Measurements from ENCODE around the gene BLOC1S5. TPM values are rescaled to one million over a fixed set of nuclear protein-coding genes. Genes with fewer than 3 reads are reported as not detected.

Gene BLOC1S5
- total and polyA plus RNA-seq, 2 donors (not counting 3 experiments of a cell fraction or from before 2014, with no cell fraction given): 3.9 to 19.1 TPM

- no TSS peak for BruUV-seq (replicated peaks)
- intact Hi-C loops (cut with micrococcal nuclease) (no loop called here), dilution Hi-C loops (cut with MboI; ENCODE audit: extremely low pct_ligation_motif_present, low sequenced_read_pairs) (no loop called here)
- H3K79me2 ChIP-seq (ENCODE audit: control insufficient read depth, insufficient read depth, low read length): no peaks in the 10 kb centered on the region
- H3K4me1 ChIP-seq (ENCODE audit: control insufficient read depth, extremely low read depth, insufficient read depth, low read length): no peaks in the 10 kb centered on the region
- no peaks in the 10 kb centered on the region for H3K9me3 ChIP-seq (replicated peaks; ENCODE audit: control insufficient read depth, insufficient read depth, low read length)
- ChIA-PET CTCF (interaction anchor here (1.2 to 1.4 kb wide), 2 partner anchors 15 to 58 kb away, joined by 3 read pairs; no protein-coding TSS in a partner anchor), POLR2A (no interaction called here)
- H3K4me3 ChIP-seq (replicated peaks in 1 of 3; ENCODE audit: insufficient read depth in 1 of 3, low read depth in 1 of 3, low read length in 3 of 3): no peak overlapping the region
- DNase-seq (ENCODE audit: low read depth, low spot score) (no peak), FAIRE-seq (no peak)
- no peak overlapping the region for H3K27ac ChIP-seq (ENCODE audit: insufficient read depth, low read depth, low read length)
- H4K20me1 ChIP-seq (replicated peaks; ENCODE audit: control insufficient read depth, extremely low read depth, insufficient read depth, low read length): no peaks in the 10 kb centered on the region
- no peak overlapping the region for H3K4me2 ChIP-seq (ENCODE audit: insufficient read depth, low read length)
- no peaks in the 10 kb centered on the region for H3K36me3 ChIP-seq (ENCODE audit: control insufficient read depth in 2 of 2, extremely low read depth in 1 of 2, insufficient read depth in 2 of 2, low read length in 2 of 2)
- no peaks in the 10 kb centered on the region for H3K27me3 ChIP-seq (ENCODE audit: control insufficient read depth in 2 of 2, insufficient read depth in 2 of 2, low read length in 2 of 2)
- no peak overlapping the region for H3K9ac ChIP-seq (replicated peaks; ENCODE audit: extremely low read depth, insufficient read depth, low read length)
- TF ChIP-seq POLR2AphosphoS5 (IDR thresholded peaks at IDR 0.05; ENCODE audit: insufficient read depth, low read depth, low read length) (no peak), MYC (IDR thresholded peaks at IDR 0.05; ENCODE audit: low read depth, low read length) (no peak), FOS (IDR thresholded peaks at IDR 0.05; ENCODE audit: borderline replicate concordance, insufficient read depth, low read length) (no peak), JUN (IDR thresholded peaks at IDR 0.05; ENCODE audit: borderline replicate concordance, insufficient read depth, insufficient read length, low read depth) (no peak), MAX (IDR thresholded peaks at IDR 0.05; ENCODE audit: insufficient read depth, insufficient read length) (no peak), POLR2A (IDR thresholded peaks at IDR 0.05; ENCODE audit: low read depth, low read length) (no peak)
- no peak overlapping the region for H2AFZ ChIP-seq (ENCODE audit: low read depth, low read length)
- no peaks in the 10 kb centered on the region for H3K9me1 ChIP-seq (replicated peaks; ENCODE audit: control insufficient read depth, extremely low read depth, insufficient read depth, low read length)
These were observed 9.6 kb upstream of the BLOC1S5 start for GRCh38 chr6:8073758-8074157.

- no peak for DNase-seq (ENCODE audit: low read depth, low spot score)
- no peaks in the 10 kb centered on the region for H3K9me1 ChIP-seq (replicated peaks; ENCODE audit: control insufficient read depth, extremely low read depth, insufficient read depth, low read length)
- no peaks in the 10 kb centered on the region for H3K79me2 ChIP-seq (ENCODE audit: control insufficient read depth, insufficient read depth, low read length)
- no peak overlapping the region for H2AFZ ChIP-seq (ENCODE audit: low read depth, low read length)
- no peak overlapping the region for H3K9ac ChIP-seq (replicated peaks; ENCODE audit: extremely low read depth, insufficient read depth, low read length)
- TF ChIP-seq POLR2A (IDR thresholded peaks at IDR 0.05; ENCODE audit: low read depth, low read length) (no peak), POLR2AphosphoS5 (IDR thresholded peaks at IDR 0.05; ENCODE audit: insufficient read depth, low read depth, low read length) (no peak), CTCF (IDR thresholded peaks at IDR 0.05; ENCODE audit: extremely low read depth in 1 of 2, insufficient read depth in 1 of 2, low read depth in 1 of 2, low read length in 2 of 2) (no peak), MYC (IDR thresholded peaks at IDR 0.05; ENCODE audit: low read depth, low read length) (no peak), FOS (IDR thresholded peaks at IDR 0.05; ENCODE audit: borderline replicate concordance, insufficient read depth, low read length) (no peak), JUN (IDR thresholded peaks at IDR 0.05; ENCODE audit: borderline replicate concordance, insufficient read depth, insufficient read length, low read depth) (no peak), EZH2 (IDR thresholded peaks at IDR 0.05; ENCODE audit: borderline replicate concordance, low read depth, low read length, severe bottlenecking) (no peak), GATA2 (IDR thresholded peaks at IDR 0.05; ENCODE audit: insufficient read depth, insufficient read length, low read depth, low read length) (no peak), MAX (IDR thresholded peaks at IDR 0.05; ENCODE audit: insufficient read depth, insufficient read length) (no peak)
- H3K4me1 ChIP-seq (ENCODE audit: control insufficient read depth, extremely low read depth, insufficient read depth, low read length): no peaks in the 10 kb centered on the region
- H3K36me3 ChIP-seq (ENCODE audit: control insufficient read depth in 2 of 2, extremely low read depth in 1 of 2, insufficient read depth in 2 of 2, low read length in 2 of 2): no peaks in the 10 kb centered on the region
- ChIA-PET CTCF (interaction anchor here (3.3 kb wide), 1 partner anchor 148 kb away, joined by 17 read pairs; no protein-coding TSS in a partner anchor), POLR2A (no interaction called here)
- dilution Hi-C loops (cut with MboI; ENCODE audit: extremely low pct_ligation_motif_present, low sequenced_read_pairs): no loop called here
- no peak overlapping the region for H3K27ac ChIP-seq (ENCODE audit: insufficient read depth, low read depth, low read length)
- intact Hi-C loops (cut with micrococcal nuclease): no loop called here
- no peaks in the 10 kb centered on the region for H4K20me1 ChIP-seq (replicated peaks; ENCODE audit: control insufficient read depth, extremely low read depth, insufficient read depth, low read length)
- no peak overlapping the region for H3K4me3 ChIP-seq (replicated peaks in 1 of 3; ENCODE audit: insufficient read depth in 1 of 3, low read depth in 1 of 3, low read length in 3 of 3)
- H3K9me3 ChIP-seq (replicated peaks; ENCODE audit: control insufficient read depth, insufficient read depth, low read length): no peaks in the 10 kb centered on the region
- no peaks in the 10 kb centered on the region for H3K27me3 ChIP-seq (ENCODE audit: control insufficient read depth in 2 of 2, insufficient read depth in 2 of 2, low read length in 2 of 2)
- FAIRE-seq: no peak
- no TSS peak for BruUV-seq (replicated peaks)
- H3K4me2 ChIP-seq (ENCODE audit: insufficient read depth, low read length): no peak overlapping the region
These were observed 6.5 kb upstream of the BLOC1S5 start for GRCh38 chr6:8070718-8071117.

Measured in endothelial cell of umbilical vein (primary cell).